BE2C (cell line): ENCODE results near the gene ACE.

ENCODE experiments used
- DNase-seq: peaks from one replicate; pipeline ENCODE4 v3.0.0-alpha.2; 2020
- H3K27me3 ChIP-seq: fragments of 250-450 bp; sonication (Bioruptor Pico); 2 replicates; pipeline ENCODE4 v1.5.1; 2020; ENCODE audit warnings: mild to moderate bottlenecking
- H3K36me3 ChIP-seq: fragments of 250-450 bp; sonication (Bioruptor Pico); 2 replicates; pipeline ENCODE4 v1.5.1; 2020; ENCODE audit warnings: mild to moderate bottlenecking
- H3K4me1 ChIP-seq: fragments of 250-450 bp; sonication (Bioruptor Pico); 2 replicates; pipeline ENCODE4 v1.5.1; 2020
- H3K4me3 ChIP-seq: 2 replicates; pipeline ENCODE4 v1.5.1; 2011; ENCODE audit warnings: low read depth, low read length
- H3K9me3 ChIP-seq: fragments of 250-450 bp; sonication (Bioruptor Pico); 2 replicates; pipeline ENCODE4 v1.5.1; 2020
- CTCF ChIP-seq: IDR thresholded peaks from 2 replicates; pipeline ENCODE4 v1.5.1; 2012; ENCODE audit warnings: mild to moderate bottlenecking, low read depth, low read length

ACE gene

DNA sequence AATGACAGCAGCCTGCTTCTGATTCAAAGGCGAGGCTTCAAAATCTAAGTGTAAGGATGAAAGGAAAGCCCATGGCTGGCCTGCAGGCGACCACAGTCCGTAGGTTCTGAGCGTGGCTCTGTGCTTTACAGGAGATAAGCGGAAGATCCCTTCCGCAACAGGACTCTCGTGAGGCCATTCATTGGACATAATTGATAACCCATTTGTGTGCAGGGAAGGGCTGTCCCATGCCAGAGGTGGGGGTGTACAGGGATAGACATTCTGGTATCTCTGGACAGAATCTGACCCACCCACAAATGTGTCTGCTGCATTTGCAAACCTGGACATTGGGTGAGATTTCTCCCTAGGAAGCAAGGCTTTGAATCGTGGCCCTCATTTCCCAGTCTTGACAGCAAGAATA lies 34.8 kb upstream of the ACE start:
- TF ChIP-seq CTCF: no peak

DNA sequence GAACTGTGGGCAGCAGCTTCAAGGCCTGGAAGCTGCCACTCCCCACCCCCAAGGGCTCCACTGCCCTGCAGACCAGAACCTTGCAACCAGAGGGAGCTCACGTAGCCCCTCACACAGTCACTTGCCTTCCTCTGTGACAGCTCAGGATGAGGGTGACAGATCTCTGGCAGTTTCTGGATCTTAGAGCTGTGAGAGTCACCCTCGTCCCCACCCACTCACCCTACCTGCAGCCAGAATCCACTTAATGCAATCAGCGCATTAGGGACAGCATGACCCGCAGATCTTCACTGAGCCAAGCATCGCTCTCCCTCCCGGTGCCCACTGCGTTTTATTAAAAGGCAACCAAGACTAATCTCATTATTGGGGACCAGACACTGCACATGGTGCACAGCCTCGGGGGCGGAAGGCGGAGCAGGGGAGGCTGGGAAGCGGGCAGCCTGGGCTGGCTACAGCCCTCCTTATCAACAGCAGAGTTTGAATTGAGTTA lies 34.3 kb upstream of the ACE start:
- no peaks in the 10 kb centered on the region for H3K36me3 ChIP-seq
- TF ChIP-seq CTCF: peak; percentile 79
- DNase-seq: peak; percentile 97
- H3K9me3 ChIP-seq: no peaks in the 10 kb centered on the region
- peaks cover 38% of the 10 kb centered on the region for H3K4me1 ChIP-seq
- H3K27me3 ChIP-seq: no peaks in the 10 kb centered on the region
- H3K4me3 ChIP-seq: no peak overlapping the region

More for the DNA sequence above, 34.8 kb upstream of the ACE start:
- H3K36me3 ChIP-seq: 0 out of 2 replicates have a peak, but pooled peaks cover 3% of the 10 kb centered on the region
- H3K4me1 ChIP-seq: peaks cover 37% of the 10 kb centered on the region
- H3K4me3 ChIP-seq: peak overlapping the region; percentile 79
- DNase-seq: peak; percentile 77
- H3K27me3 ChIP-seq: no peaks in the 10 kb centered on the region
- H3K9me3 ChIP-seq: no peaks in the 10 kb centered on the region

- TF ChIP-seq CTCF: no peak
- peak; percentile 56 for DNase-seq
- peaks cover 43% of the 10 kb centered on the region for H3K4me1 ChIP-seq
Measured at GRCh38 chr17:63443053-63443452, 33.8 kb upstream of the ACE start.

GRCh38 chr17:63444457-63444856 lies 32.4 kb upstream of the ACE start:
- no peak for DNase-seq
- Histone ChIP-seq H3K4me3 (no peak overlapping the region), H3K36me3 (no peaks in the 10 kb centered on the region), H3K9me3 (no peaks in the 10 kb centered on the region), H3K4me1 (peaks cover 45% of the 10 kb centered on the region), H3K27me3 (no peaks in the 10 kb centered on the region)
- TF ChIP-seq CTCF: no peak

More at GRCh38 chr17:63443053-63443452, 33.8 kb upstream of the ACE start:
- Histone ChIP-seq H3K4me3 (peak overlapping the region; percentile 17; the same call in 1 of the 2 replicates), H3K36me3 (no peaks in the 10 kb centered on the region), H3K27me3 (no peaks in the 10 kb centered on the region), H3K9me3 (no peaks in the 10 kb centered on the region)

DNA sequence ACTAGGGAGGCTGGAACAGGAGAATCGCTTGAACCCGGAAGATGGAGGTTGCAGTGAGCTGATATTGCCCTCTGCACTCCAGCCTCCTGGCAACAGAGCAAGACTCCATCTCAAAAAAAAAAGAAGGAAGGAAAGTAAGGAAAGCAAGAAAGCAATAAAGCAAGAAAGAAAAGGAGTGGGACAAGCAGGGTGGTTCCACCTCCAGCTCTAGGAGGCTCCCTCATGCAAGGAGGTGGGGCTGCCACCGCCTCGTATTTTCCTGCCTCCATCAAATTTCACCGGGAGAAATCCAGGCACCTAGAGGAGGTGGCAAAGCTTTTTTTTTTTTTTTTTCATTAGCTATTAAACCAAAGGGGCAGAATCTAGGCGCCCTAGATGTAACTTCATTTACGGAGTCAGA lies 31.8 kb upstream of the ACE start:
- Histone ChIP-seq H3K36me3 (no peaks in the 10 kb centered on the region), H3K4me3 (no peak overlapping the region)
- DNase-seq: no peak

More for the DNA sequence above, 31.8 kb upstream of the ACE start:
- Histone ChIP-seq H3K9me3 (no peaks in the 10 kb centered on the region), H3K27me3 (no peaks in the 10 kb centered on the region), H3K4me1 (peaks cover 41% of the 10 kb centered on the region)
- no peak for TF ChIP-seq CTCF
